Hematopoietic multipotent progenitor cell (in vitro differentiated cells): ENCODE measurements around the gene PIK3CD. TPM values are rescaled to one million over a fixed set of nuclear protein-coding genes. Genes with fewer than 3 reads are reported as not detected.
A peak's percentile ranks its signal among the peaks of the same experiment; 100 is the strongest.
"Not testable (repeated sequence)": the region's sequence is repeated elsewhere in the genome, so short reads cannot be mapped to it uniquely, and the experiment has no call there.

Source experiments
- DNase-seq, 3 donors: peaks; one replicate each; pipeline ENCODE4 v3.0.0-alpha.2; 2011 to 2015; ENCODE audit warnings: low read depth in 2 of 3, low spot score in 2 of 3
- total RNA-seq: library from RNA; depleted of rRNA; stranded (reverse); fragments of >200 nt; gene quantifications from one replicate; pipeline ENCODE4 v1.2.3, GENCODE V29; 2012

The PIK3CD gene
- total RNA-seq, 1 donor = 76.5 TPM

- peak in 1 of 3 donors; percentile 29 for DNase-seq
Observed at GRCh38 chr1:9653491-9654050, 2.0 kb downstream of the PIK3CD start.

GRCh38 chr1:9654051-9654833 lies 2.7 kb downstream of the PIK3CD start:
- peak in 1 of 3 donors; percentile 55 for DNase-seq

GRCh38 chr1:9654834-9655723 lies 3.5 kb downstream of the PIK3CD start:
- DNase-seq = peak in 1 of 3 donors; percentile 35

- DNase-seq = no peak
Observed at GRCh38 chr1:9655836-9656235, 4.3 kb downstream of the PIK3CD start.

GRCh38 chr1:9657521-9658032 lies 6.0 kb downstream of the PIK3CD start:
- no peak for DNase-seq

- DNase-seq = no peak
Observed at GRCh38 chr1:9658199-9658598, 6.7 kb downstream of the PIK3CD start.

GRCh38 chr1:9659328-9659727 lies 7.8 kb downstream of the PIK3CD start:
- no peak for DNase-seq

GRCh38 chr1:9663257-9663656 lies 11.7 kb downstream of the PIK3CD start:
- DNase-seq = no peak

GRCh38 chr1:9665193-9665592 lies 13.7 kb downstream of the PIK3CD start:
- no peak for DNase-seq

GRCh38 chr1:9668080-9668479 lies 16.5 kb downstream of the PIK3CD start:
- DNase-seq = no peak

- no peak for DNase-seq
Observed at GRCh38 chr1:9670085-9670484, 18.6 kb downstream of the PIK3CD start.

- DNase-seq = no peak
Observed at GRCh38 chr1:9671377-9672140, 20.0 kb downstream of the PIK3CD start.

GRCh38 chr1:9672444-9672843 lies 20.9 kb downstream of the PIK3CD start:
- no peak for DNase-seq

- DNase-seq = no peak
Observed at GRCh38 chr1:9675393-9675792, 23.9 kb downstream of the PIK3CD start.

- DNase-seq = not testable (repeated sequence)
Observed at GRCh38 chr1:9676128-9676527, 24.6 kb downstream of the PIK3CD start.

- no peak for DNase-seq
Observed at GRCh38 chr1:9676815-9677393, 25.4 kb downstream of the PIK3CD start.

- DNase-seq = no peak
Observed at GRCh38 chr1:9680091-9680490, 28.6 kb downstream of the PIK3CD start.

GRCh38 chr1:9680828-9681227 lies 29.3 kb downstream of the PIK3CD start:
- no peak for DNase-seq

GRCh38 chr1:9684801-9685200 lies 33.3 kb downstream of the PIK3CD start:
- peak in 1 of 3 donors; percentile 39 for DNase-seq
